Ectodermal cell (in vitro differentiated cells): Measurements from ENCODE around the gene B3GAT1.

Experiments
- H3K27ac ChIP-seq: 2 replicates; pipeline ENCODE4 v1.7.0; 2013; ENCODE audit warnings: mild to moderate bottlenecking, low read depth, low read length; ENCODE audit not compliant: insufficient read depth, poor library complexity, severe bottlenecking
- H3K27me3 ChIP-seq: 2 replicates; pipeline ENCODE4 v1.7.0; 2013; ENCODE audit warnings: mild to moderate bottlenecking, low read length; ENCODE audit not compliant: insufficient read depth, control insufficient read depth, poor library complexity, severe bottlenecking
- H3K36me3 ChIP-seq: one replicate; pipeline ENCODE4 v1.7.0; 2013; ENCODE audit warnings: low read length; ENCODE audit not compliant: control insufficient read depth, insufficient read depth
- H3K4me1 ChIP-seq: one replicate; pipeline ENCODE4 v1.7.0; 2013; ENCODE audit warnings: low read length; ENCODE audit not compliant: control insufficient read depth, insufficient read depth
- H3K4me3 ChIP-seq: 2 replicates; pipeline ENCODE4 v1.7.0; 2013; ENCODE audit warnings: low read depth, low read length, control low read depth; ENCODE audit not compliant: insufficient read depth
- H3K9me3 ChIP-seq: 2 replicates; pipeline ENCODE4 v1.7.0; 2013; ENCODE audit warnings: mild to moderate bottlenecking, low read length, moderate library complexity; ENCODE audit not compliant: control insufficient read depth
- WGBS, 2 experiments: methylation state at CpG; one replicate each; pipeline ENCODE4 v1.1.7; 2013; ENCODE audit warnings: missing lambda C conversion rate in 2 of 2; 5-methylcytosine and 5-hydroxymethylcytosine counted together

Gene B3GAT1

DNA sequence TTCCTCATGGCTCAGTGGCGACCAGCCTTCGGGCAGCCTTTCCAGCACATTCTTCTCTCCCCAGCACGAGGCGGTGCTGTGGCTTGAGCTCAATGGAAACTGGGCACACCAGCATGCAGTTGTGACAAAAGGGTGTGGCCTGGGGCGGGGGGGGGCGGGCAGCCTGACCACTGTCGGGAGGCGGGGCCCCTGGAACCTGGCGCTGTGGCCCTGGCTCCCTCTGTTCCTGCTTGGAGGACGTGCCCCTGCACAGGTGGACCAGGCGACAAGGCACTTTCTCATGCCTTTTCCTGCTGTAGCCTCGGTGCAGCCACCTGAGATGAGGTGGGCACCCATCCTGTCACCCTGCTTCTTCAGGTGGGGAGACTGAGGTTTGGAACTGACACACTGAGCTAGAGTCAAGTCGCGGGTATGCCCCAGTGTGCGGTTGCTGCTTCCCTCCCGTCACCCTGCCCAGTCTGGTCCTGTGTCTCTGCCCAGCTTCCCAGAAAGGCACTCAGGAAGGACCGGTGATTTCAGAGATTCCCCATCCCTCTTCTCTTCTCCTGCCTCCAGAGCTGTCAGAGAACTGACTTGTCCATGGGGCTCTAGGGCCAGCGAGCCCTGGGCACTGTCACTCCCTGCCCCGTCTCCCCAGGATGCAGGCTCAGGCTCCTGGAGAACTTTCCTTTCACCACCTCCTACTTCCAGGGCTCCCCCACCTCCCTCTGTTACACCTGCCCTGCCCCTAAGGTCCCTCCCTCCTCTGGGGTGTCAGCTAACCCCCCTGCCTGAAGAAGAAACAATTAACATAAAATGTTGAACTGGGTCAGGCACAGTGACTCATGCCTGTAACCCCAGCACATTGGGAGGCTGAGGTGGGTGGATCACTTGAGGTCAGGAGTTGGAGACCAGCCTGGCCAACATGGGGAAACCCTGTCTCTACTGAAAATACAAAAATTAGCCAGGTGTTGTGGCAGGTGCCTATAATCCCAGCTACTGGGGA, 9.9 kb downstream of the B3GAT1 start:
- H3K36me3 ChIP-seq: no peaks in the 10 kb centered on the region
- no peaks in the 10 kb centered on the region for H3K9me3 ChIP-seq
- no peak overlapping the region for H3K4me3 ChIP-seq
- no peaks in the 10 kb centered on the region for H3K27me3 ChIP-seq
- H3K4me1 ChIP-seq: no peaks in the 10 kb centered on the region
- H3K27ac ChIP-seq: no peak overlapping the region
- 81 to 84% methylated on average over 19 of the region's 19 CpGs for WGBS, 2 experiments

DNA sequence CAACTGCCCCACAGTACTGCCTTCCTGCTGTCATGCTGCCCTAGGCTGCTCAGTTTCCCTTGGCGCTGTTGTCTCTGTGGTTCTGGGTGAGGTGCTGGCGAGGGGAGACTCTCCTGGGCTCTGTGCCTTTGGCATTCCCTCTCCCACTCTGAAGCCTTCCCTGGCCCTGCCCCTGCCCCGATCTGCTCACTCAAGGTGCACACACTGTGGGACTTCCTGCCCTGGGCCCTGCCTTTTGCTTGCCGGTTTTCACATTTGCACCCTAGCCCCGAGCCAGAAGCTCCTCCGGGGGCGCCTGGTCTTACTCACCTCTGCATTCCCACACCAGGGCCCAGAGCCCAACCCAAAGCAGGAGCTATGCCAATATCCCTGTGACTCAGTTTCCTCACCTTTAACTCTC, 12.0 kb downstream of the B3GAT1 start:
- H3K36me3 ChIP-seq: no peaks in the 10 kb centered on the region
- no peak overlapping the region for H3K4me3 ChIP-seq
- no peaks in the 10 kb centered on the region for H3K27me3 ChIP-seq
- H3K9me3 ChIP-seq: no peaks in the 10 kb centered on the region
- no peak overlapping the region for H3K27ac ChIP-seq
- H3K4me1 ChIP-seq: peaks cover 2% of the 10 kb centered on the region
- WGBS, 2 experiments: 91 to 92% methylated on average over 7 of the region's 7 CpGs

DNA sequence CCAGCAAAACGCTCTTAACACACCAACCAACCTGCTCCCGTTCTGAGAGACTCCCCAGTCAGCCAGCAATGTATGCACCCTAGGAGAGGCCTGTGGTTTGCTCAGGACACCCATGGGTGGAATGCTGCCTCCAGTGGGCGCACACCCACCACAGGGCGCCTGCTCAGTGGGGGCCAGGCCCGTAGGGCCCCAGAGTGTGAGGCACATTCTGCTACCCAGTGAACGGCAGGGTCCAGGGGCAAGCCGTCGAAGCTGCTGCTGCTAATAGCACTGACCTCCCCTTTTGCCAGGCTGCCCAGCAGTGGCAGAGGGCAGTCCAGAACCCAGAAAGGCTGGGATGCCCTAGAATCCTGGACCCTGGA, 12.8 kb downstream of the B3GAT1 start:
- 92 to 94% methylated on average over 8 of the region's 8 CpGs for WGBS, 2 experiments

DNA sequence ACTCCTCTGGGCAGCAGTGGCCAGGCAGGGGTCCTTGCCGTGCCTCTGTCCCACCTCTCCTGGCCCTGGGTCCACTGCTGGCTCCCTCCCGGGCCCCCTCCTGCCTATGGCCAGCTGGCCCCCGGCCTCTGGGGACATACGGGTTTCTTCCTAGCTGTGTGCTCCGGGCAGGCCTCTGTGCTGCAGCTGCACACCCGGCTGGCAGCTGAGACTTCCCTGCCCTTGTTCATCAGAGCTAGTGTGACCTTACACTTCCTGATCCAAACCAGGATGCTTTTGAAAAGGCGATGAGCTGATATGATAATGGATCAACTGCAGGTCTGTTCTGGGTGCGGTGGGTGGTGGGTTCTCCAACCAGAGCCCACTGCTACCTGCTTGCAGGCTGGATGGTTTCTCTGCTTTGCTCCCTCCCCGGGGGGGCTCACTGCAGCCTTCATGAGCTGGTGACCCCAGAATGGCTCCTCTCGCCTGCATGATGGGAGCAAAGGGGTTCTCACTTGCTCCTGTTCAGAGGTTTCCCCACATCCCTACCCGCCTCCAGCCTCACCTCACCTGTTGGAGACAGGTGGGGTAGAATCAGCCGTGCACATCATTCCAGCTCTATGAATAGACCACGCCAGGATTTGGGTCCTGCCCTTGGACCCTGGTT, 13.3 kb downstream of the B3GAT1 start:
- H3K9me3 ChIP-seq: no peaks in the 10 kb centered on the region
- no peak overlapping the region for H3K4me3 ChIP-seq
- 93 to 95% methylated on average over 13 of the region's 13 CpGs for WGBS, 2 experiments
- peaks cover 6% of the 10 kb centered on the region for H3K4me1 ChIP-seq
- H3K36me3 ChIP-seq: no peaks in the 10 kb centered on the region
- no peaks in the 10 kb centered on the region for H3K27me3 ChIP-seq
- no peak overlapping the region for H3K27ac ChIP-seq

More for the DNA sequence above, 12.8 kb downstream of the B3GAT1 start:
- Histone ChIP-seq H3K9me3 (no peaks in the 10 kb centered on the region), H3K27me3 (no peaks in the 10 kb centered on the region), H3K4me1 (peaks cover 6% of the 10 kb centered on the region), H3K4me3 (no peak overlapping the region), H3K27ac (no peak overlapping the region), H3K36me3 (no peaks in the 10 kb centered on the region)

DNA sequence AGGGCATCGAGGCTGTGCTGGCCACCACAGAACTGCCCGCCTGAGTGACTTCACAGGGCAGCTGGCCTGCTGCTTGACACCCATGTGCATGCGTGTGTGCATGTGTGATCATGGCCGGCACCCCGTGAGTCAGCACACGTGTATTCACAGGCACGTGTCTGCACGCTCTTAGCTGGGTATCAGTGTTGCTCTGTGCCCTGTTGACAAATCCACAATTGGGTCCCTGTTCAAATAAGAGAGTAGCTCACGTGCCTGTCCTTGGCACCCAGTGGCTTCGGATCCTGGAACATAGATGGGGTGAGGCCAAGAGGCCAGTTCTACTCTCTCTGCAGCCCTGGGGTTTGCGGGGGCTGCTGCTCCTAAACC, 14.0 kb downstream of the B3GAT1 start:
- Histone ChIP-seq H3K4me3 (no peak overlapping the region), H3K9me3 (no peaks in the 10 kb centered on the region), H3K4me1 (peaks cover 6% of the 10 kb centered on the region), H3K27me3 (no peaks in the 10 kb centered on the region), H3K36me3 (no peaks in the 10 kb centered on the region), H3K27ac (no peak overlapping the region)
- WGBS, 2 experiments: 92 to 93% methylated on average over 11 of the region's 11 CpGs

DNA sequence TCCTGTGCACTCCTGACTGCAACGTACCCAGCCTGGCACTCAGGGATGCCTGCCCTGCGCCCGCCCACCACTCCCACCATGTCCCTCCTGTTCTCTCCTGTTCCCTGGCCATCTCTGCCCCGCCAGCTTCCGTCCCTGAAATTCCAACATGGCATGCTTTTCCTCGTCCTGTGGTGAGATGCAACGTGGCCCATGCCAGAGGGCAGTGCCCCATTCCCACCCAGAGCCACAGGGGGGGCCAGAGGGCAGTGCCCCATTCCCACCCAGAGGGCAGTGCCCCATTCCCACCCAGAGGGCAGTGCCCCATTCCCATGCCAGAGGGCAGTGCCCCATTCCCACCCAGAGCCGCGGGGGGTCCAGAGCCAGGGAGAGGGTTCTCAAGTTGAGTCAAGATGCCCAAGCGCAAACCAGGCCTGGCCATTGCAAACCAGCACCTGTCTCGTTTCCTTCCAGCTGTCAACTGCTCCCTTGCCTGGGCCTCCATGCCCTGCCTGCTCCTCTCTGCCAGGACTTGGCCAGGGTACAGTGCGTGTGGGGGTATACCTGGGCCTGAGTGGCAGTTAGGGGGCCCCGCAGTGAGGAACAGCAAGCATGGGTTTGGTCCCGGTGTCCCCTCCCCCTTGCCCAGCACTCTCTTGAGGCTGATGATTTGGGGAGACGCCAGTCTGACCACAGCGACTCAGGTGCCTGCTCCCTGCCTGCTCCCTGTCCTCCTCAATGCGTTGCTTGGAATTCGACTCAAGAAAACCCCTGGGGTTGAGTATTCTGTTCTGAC, 14.6 kb downstream of the B3GAT1 start:
- WGBS, 2 experiments: 93 to 94% methylated on average over 18 of the region's 18 CpGs
- Histone ChIP-seq H3K27ac (no peak overlapping the region), H3K4me3 (no peak overlapping the region), H3K36me3 (peaks cover 4% of the 10 kb centered on the region), H3K27me3 (no peaks in the 10 kb centered on the region), H3K4me1 (peaks cover 6% of the 10 kb centered on the region), H3K9me3 (no peaks in the 10 kb centered on the region)

DNA sequence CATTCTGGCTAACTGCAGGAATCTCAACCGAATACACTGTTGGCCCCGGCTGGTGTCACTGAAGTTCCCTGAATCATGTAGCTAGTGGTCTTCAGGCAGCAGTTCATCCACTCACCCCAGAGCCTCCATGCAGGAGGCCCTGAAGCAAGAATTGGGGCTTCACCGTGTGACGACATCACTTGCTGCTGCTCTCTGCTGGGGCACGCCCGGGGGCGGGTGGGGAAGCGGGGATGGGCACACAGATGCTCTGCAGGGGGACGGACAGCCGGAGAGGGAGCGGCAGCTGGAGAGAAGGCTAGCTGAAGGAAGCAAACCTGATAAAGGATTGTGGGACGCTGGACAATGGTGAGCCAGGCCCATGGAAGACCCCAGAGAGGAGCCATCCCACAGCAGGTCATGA, 17.0 kb downstream of the B3GAT1 start:
- Histone ChIP-seq H3K4me1 (peaks cover 6% of the 10 kb centered on the region), H3K27me3 (no peaks in the 10 kb centered on the region), H3K4me3 (no peak overlapping the region), H3K9me3 (no peaks in the 10 kb centered on the region), H3K27ac (no peak overlapping the region), H3K36me3 (peaks cover 4% of the 10 kb centered on the region)
- WGBS, 2 experiments: 88 to 90% methylated on average over 12 of the region's 12 CpGs

DNA sequence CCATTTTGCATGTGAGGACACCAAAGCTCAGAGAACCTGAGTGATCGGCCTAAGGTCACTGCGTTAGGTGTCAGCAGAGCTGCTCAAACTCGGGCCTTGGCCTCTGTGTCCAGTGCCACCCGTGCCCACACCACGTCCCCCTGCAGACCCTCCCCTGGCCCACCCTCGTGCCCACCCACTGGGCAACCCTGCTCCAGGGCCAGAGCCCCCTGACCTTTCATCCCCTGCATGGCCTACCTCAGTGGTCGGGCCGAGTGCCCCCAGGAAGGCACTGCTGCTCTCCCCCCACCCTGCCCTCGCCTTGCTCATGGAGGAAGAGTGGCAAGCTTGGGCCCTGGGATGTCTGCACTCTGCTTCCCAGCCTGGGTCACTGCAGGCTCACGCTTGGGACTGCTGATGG, 17.7 kb downstream of the B3GAT1 start:
- Histone ChIP-seq H3K9me3 (no peaks in the 10 kb centered on the region), H3K36me3 (peaks cover 4% of the 10 kb centered on the region), H3K4me3 (no peak overlapping the region), H3K27me3 (no peaks in the 10 kb centered on the region), H3K27ac (no peak overlapping the region), H3K4me1 (peaks cover 6% of the 10 kb centered on the region)
- WGBS, 2 experiments: 93 to 94% methylated on average over 10 of the region's 10 CpGs

DNA sequence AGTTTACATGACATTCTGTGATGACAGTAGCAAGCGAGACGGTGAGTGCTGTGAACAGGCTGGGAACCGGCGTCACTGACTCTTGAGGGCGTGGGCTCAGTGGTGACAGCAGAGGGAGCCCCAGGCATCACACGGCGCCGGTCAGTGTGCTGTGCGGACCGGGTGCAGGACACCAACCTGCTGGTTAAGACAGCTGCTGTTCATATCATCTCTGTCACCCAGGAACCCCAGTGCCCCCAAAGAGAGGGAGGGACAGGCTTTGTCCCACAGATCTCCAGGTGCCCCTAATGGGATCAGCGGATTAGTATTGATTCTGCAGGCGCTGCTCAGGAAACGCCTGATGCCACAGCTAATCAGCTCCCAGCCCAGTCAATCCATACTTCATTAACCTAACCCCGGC, 18.4 kb downstream of the B3GAT1 start:
- Histone ChIP-seq H3K36me3 (peaks cover 4% of the 10 kb centered on the region), H3K9me3 (no peaks in the 10 kb centered on the region), H3K4me3 (no peak overlapping the region), H3K27me3 (no peaks in the 10 kb centered on the region), H3K4me1 (peaks cover 6% of the 10 kb centered on the region), H3K27ac (no peak overlapping the region)
- WGBS, 2 experiments: 67 to 73% methylated on average over 14 of the region's 14 CpGs
